OCI-LY3 (cell line): Measurements from ENCODE around the gene NAA60.

Experiments used
- H2AFZ ChIP-seq: fragments of 200-600, 300-600 bp; shearing (Covaris generic); 2 replicates; pipeline ENCODE4 v1.6.0; 2014; ENCODE audit warnings: antibody characterized with exemption, low read depth, low read length
- H3K27ac ChIP-seq: fragments of 200-600, 300-600 bp; sonication (generic); 2 replicates; pipeline ENCODE4 v1.5.1; 2014; ENCODE audit warnings: mild to moderate bottlenecking, low read length, moderate library complexity, mixed read lengths
- H3K27me3 ChIP-seq: fragments of 200-600, 300-600 bp; sonication (generic); 2 replicates; pipeline ENCODE4 v1.6.1; 2014; ENCODE audit warnings: low read depth, low read length, mixed read lengths
- H3K36me3 ChIP-seq: fragments of 200-600, 300-600 bp; sonication (generic); replicated peaks from 2 replicates; pipeline ENCODE3; 2014; ENCODE audit warnings: low read depth, low read length, mixed read lengths
- H3K4me1 ChIP-seq: fragments of 300-600, 200-600 bp; sonication (generic); 2 replicates; pipeline ENCODE4 v1.6.1; 2014; ENCODE audit warnings: low read length, mixed read lengths
- H3K4me2 ChIP-seq: fragments of 200-600, 300-600 bp; sonication (generic); 2 replicates; pipeline ENCODE4 v1.6.1; 2014; ENCODE audit warnings: low read length, mixed read lengths
- H3K4me3 ChIP-seq: fragments of 300-600, 200-600 bp; sonication (generic); 2 replicates; pipeline ENCODE4 v1.5.1; 2014; ENCODE audit warnings: antibody characterized with exemption, mild to moderate bottlenecking, low read length, moderate library complexity
- H3K79me2 ChIP-seq: fragments of 300-600, 200-600 bp; shearing (Covaris generic); 2 replicates; pipeline ENCODE4 v1.6.1; 2014; ENCODE audit warnings: mild to moderate bottlenecking, low read length, mixed read lengths
- H3K9ac ChIP-seq: fragments of 300-600, 200-600 bp; shearing (Covaris generic); 2 replicates; pipeline ENCODE4 v1.6.0; 2014; ENCODE audit warnings: mild to moderate bottlenecking, low read length, moderate library complexity
- H3K9me3 ChIP-seq: fragments of 200-600, 300-600 bp; shearing (Covaris generic); 2 replicates; pipeline ENCODE4 v1.6.1; 2014; ENCODE audit warnings: low read length, mixed read lengths; ENCODE audit not compliant: insufficient read depth
- H4K20me1 ChIP-seq: fragments of 200-600, 300-600 bp; sonication (generic); 2 replicates; pipeline ENCODE4 v1.6.1; 2016; ENCODE audit warnings: low read length, mixed read lengths; ENCODE audit not compliant: insufficient read depth
- EZH2phosphoT487 ChIP-seq: fragments of 200-600 bp; shearing (Covaris generic); IDR thresholded peaks from 2 replicates; pipeline ENCODE4 v1.6.1; 2018; ENCODE audit warnings: antibody characterized with exemption, mixed run types, low read depth
- TF ChIP-seq, protein P1 (sequence below): fragments of 200-600, 300-600 bp; sonication (generic); IDR thresholded peaks from 2 replicates; pipeline ENCODE4 v1.5.1; 2014; ENCODE audit warnings: antibody characterized with exemption, low read length, low read depth

Gene NAA60

GRCh38 chr16:3467921-3468320 is 24.4 kb downstream of the NAA60 start:
- H3K36me3 ChIP-seq, result peaks cover 30% of the 10 kb centered on the region
- H3K27me3 ChIP-seq, result no peaks in the 10 kb centered on the region
- no peak overlapping the region for H3K9ac ChIP-seq
- H3K4me2 ChIP-seq, result no peak overlapping the region
- no peak for TF ChIP-seq EZH2phosphoT487
- TF ChIP-seq, protein P1, sequence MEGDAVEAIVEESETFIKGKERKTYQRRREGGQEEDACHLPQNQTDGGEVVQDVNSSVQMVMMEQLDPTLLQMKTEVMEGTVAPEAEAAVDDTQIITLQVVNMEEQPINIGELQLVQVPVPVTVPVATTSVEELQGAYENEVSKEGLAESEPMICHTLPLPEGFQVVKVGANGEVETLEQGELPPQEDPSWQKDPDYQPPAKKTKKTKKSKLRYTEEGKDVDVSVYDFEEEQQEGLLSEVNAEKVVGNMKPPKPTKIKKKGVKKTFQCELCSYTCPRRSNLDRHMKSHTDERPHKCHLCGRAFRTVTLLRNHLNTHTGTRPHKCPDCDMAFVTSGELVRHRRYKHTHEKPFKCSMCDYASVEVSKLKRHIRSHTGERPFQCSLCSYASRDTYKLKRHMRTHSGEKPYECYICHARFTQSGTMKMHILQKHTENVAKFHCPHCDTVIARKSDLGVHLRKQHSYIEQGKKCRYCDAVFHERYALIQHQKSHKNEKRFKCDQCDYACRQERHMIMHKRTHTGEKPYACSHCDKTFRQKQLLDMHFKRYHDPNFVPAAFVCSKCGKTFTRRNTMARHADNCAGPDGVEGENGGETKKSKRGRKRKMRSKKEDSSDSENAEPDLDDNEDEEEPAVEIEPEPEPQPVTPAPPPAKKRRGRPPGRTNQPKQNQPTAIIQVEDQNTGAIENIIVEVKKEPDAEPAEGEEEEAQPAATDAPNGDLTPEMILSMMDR, result no peak
- H3K79me2 ChIP-seq, result peaks cover 100% of the 10 kb centered on the region
- peaks cover 3% of the 10 kb centered on the region; the same call in 1 of the 2 replicates for H3K9me3 ChIP-seq
- no peak overlapping the region for H3K4me3 ChIP-seq
- 0 out of 2 replicates have a peak, but pooled peaks cover 2% of the 10 kb centered on the region for H3K4me1 ChIP-seq
- H3K27ac ChIP-seq, result no peak overlapping the region
- peaks cover 58% of the 10 kb centered on the region for H4K20me1 ChIP-seq
- no peak overlapping the region for H2AFZ ChIP-seq

GRCh38 chr16:3468501-3468900 is 25.0 kb downstream of the NAA60 start:
- H3K9me3 ChIP-seq, result peaks cover 5% of the 10 kb centered on the region; the same call in 1 of the 2 replicates
- H3K9ac ChIP-seq, result no peak overlapping the region
- H3K4me3 ChIP-seq, result no peak overlapping the region
- peaks cover 31% of the 10 kb centered on the region for H3K36me3 ChIP-seq
- 0 out of 2 replicates have a peak, but pooled peaks cover 2% of the 10 kb centered on the region for H3K4me1 ChIP-seq
- no peak overlapping the region for H2AFZ ChIP-seq
- peaks cover 58% of the 10 kb centered on the region for H4K20me1 ChIP-seq
- no peaks in the 10 kb centered on the region for H3K27me3 ChIP-seq
- no peak overlapping the region for H3K4me2 ChIP-seq
- peaks cover 100% of the 10 kb centered on the region for H3K79me2 ChIP-seq
- TF ChIP-seq EZH2phosphoT487, result no peak
- no peak overlapping the region for H3K27ac ChIP-seq

DNA sequence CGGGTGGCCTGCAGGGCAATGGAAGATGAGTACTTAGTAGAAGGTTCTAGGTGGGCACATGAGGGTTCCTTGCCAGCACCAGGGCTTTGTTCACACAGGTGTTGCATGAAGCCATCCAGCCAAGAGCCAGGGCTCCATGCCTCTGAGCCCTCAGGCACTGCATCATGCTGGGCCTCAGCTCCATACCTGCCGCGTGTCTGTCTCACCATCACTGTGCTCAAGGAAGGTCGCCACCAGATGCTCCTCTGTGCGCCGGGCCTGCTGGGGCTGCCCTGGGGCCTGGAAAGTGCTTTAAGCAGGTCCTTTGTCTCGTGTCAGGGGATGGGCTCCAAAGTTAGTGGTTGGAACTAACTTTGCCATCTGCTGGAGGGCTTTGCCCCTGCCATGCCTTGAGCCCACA is 26.3 kb downstream of the NAA60 start:
- no peaks in the 10 kb centered on the region for H3K4me1 ChIP-seq
- H3K4me3 ChIP-seq, result no peak overlapping the region
- H3K79me2 ChIP-seq, result peaks cover 100% of the 10 kb centered on the region
- no peak overlapping the region for H3K9ac ChIP-seq
- H4K20me1 ChIP-seq, result peaks cover 57% of the 10 kb centered on the region
- H3K9me3 ChIP-seq, result peaks cover 5% of the 10 kb centered on the region; the same call in 1 of the 2 replicates
- no peak overlapping the region for H3K27ac ChIP-seq
- no peak overlapping the region for H2AFZ ChIP-seq
- TF ChIP-seq EZH2phosphoT487, result no peak
- H3K4me2 ChIP-seq, result no peak overlapping the region
- H3K36me3 ChIP-seq, result peaks cover 31% of the 10 kb centered on the region
- H3K27me3 ChIP-seq, result no peaks in the 10 kb centered on the region

- H3K4me3 ChIP-seq, result no peak overlapping the region
- peaks cover 97% of the 10 kb centered on the region for H3K79me2 ChIP-seq
- H3K4me1 ChIP-seq, result no peaks in the 10 kb centered on the region
- peaks cover 26% of the 10 kb centered on the region for H3K36me3 ChIP-seq
- no peak overlapping the region for H3K4me2 ChIP-seq
- H4K20me1 ChIP-seq, result peaks cover 52% of the 10 kb centered on the region
- TF ChIP-seq EZH2phosphoT487, result no peak
- TF ChIP-seq, protein P1, result no peak
- no peak overlapping the region for H3K27ac ChIP-seq
- no peak overlapping the region for H2AFZ ChIP-seq
- H3K9ac ChIP-seq, result no peak overlapping the region
- H3K27me3 ChIP-seq, result no peaks in the 10 kb centered on the region
- H3K9me3 ChIP-seq, result peaks cover 5% of the 10 kb centered on the region; the same call in 1 of the 2 replicates
Measured at GRCh38 chr16:3470723-3471122, 27.2 kb downstream of the NAA60 start.

DNA sequence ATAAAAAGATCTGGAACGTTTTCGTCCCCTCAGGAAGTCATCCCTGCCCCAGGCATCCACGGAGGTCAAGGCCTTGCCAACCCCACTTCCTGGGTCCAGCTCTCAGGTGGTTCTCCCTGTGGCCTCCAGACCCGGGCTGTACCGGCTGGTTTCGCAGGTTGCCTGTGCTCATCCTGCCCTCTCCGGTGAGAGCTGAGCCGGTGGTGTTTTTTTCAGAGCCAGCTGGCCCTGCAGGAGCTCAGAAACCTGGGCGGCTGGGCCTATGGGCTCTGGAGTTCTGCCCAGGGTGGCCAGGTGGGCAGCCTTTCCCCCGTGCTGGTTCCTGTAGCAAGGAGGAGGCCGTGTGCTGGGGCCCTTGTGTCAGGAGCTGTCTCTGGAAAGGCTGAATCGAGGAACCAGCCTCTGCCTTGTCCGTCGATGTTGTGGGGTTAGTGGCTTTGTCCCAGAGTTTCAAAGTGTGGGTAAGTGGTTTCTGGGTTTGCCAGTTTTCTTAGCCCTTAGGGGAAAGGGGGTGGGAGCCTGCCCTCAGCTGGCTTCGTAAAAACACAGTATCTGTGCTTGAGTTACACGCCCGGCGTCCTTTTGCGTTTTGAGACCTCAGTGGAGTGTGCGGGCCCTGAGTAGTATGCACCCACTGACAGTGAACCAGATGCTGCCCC is 28.2 kb downstream of the NAA60 start:
- H3K9ac ChIP-seq, result no peak overlapping the region
- no peak for TF ChIP-seq EZH2phosphoT487
- TF ChIP-seq, protein P1, result no peak
- H3K79me2 ChIP-seq, result peaks cover 94% of the 10 kb centered on the region
- H4K20me1 ChIP-seq, result peaks cover 42% of the 10 kb centered on the region
- no peak overlapping the region for H3K4me3 ChIP-seq
- no peak overlapping the region for H3K27ac ChIP-seq
- H3K4me1 ChIP-seq, result no peaks in the 10 kb centered on the region
- H3K36me3 ChIP-seq, result peaks cover 20% of the 10 kb centered on the region
- peaks cover 5% of the 10 kb centered on the region; the same call in 1 of the 2 replicates for H3K9me3 ChIP-seq
- H3K4me2 ChIP-seq, result no peak overlapping the region
- no peak overlapping the region for H2AFZ ChIP-seq
- no peaks in the 10 kb centered on the region for H3K27me3 ChIP-seq
